OCI-M1 (cell line): ENCODE results near the gene GRIA3.
A peak's percentile ranks its signal among the peaks of the same experiment; 100 is the strongest.
"Not testable (repeated sequence)": the region's sequence is repeated elsewhere in the genome, so short reads cannot be mapped to it uniquely, and the experiment has no call there.

Experiments used
- DNase-seq: peaks from one replicate; lab custom pipeline; 2025; lab: John Stamatoyannopoulos, UW

Gene GRIA3

GRCh38 chrX:123464709-123465108 is 280.6 kb downstream of the GRIA3 start:
- peak; percentile 81 for DNase-seq

DNA sequence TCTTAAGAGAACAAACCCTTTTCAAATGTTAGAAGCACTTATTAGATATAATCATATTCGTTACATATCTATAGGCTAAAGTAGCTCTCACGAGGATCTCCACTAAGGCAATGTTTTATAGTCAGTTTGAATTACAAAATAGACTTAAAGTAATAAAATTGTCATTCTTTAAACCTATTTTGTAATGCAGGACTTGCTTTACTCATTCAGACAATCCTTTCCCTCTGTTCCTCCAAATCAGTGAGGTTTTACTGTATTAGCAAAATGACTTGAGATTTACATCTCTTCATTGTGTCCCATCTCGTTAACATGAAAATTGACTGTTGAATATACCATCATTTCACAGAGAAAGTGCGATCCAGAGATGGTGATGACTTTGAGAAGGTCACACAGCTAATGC is 284.4 kb downstream of the GRIA3 start:
- no peak for DNase-seq

DNA sequence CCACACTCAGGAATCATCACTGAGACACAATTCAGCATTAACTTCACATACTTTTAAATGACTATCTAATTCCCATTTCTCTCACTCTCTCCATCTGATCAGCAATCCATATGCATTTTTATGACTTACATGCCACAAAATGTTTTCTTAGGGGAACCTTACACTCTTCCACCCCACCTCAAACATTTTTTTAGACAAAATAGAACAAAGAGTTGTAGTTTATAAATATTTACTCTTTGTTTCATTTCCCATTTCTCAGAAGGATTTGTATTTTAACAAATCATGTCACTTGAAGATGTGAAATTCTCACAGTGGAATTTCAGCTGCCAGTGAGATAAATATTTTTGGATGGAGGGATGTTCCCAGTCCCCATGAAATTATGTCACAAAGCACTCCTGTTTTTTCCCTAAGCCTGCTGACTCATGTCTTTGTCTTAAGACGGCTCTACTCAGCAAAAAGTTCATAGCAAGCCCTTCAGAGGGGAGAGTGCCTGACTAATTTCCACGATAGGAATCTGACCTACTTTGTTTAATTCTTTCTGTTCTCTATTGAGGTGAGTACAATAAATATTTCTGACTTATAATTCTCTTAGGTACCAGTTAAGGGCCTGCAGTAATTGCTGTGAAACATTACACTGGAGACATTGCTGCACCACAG is 291.1 kb downstream of the GRIA3 start:
- no peak for DNase-seq

DNA sequence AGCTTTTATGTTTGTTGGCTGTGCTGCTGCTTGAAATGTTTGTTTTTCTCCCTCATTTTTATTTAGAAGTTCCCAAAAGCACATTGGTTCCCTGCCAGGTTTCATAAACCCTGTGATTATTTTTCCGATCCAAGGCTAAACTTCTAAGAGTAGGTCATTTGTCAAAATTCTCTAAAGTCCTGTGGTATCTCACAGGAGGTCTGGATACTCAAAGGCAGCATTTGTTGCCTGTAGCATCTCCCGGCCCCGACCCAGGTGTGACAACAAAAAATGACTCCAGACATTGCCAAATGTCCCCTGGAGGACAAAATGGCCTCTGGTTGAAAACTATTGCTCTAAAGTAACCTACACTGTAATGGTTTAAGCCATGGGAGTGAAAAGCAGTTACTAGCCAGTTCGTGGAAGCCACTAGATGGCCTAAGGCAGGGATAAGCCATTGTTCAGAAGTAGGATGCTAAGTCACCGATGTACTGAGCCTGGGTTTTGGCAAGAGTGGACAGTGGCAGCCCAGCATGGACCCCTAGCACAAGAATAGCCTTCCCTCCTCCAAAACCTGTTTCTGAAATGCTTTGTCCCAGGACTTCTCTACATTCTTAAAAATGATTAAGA is 292.6 kb downstream of the GRIA3 start:
- no peak for DNase-seq

- DNase-seq = peak; percentile 33
Measured at GRCh38 chrX:123477673-123478072, 293.6 kb downstream of the GRIA3 start.

DNA sequence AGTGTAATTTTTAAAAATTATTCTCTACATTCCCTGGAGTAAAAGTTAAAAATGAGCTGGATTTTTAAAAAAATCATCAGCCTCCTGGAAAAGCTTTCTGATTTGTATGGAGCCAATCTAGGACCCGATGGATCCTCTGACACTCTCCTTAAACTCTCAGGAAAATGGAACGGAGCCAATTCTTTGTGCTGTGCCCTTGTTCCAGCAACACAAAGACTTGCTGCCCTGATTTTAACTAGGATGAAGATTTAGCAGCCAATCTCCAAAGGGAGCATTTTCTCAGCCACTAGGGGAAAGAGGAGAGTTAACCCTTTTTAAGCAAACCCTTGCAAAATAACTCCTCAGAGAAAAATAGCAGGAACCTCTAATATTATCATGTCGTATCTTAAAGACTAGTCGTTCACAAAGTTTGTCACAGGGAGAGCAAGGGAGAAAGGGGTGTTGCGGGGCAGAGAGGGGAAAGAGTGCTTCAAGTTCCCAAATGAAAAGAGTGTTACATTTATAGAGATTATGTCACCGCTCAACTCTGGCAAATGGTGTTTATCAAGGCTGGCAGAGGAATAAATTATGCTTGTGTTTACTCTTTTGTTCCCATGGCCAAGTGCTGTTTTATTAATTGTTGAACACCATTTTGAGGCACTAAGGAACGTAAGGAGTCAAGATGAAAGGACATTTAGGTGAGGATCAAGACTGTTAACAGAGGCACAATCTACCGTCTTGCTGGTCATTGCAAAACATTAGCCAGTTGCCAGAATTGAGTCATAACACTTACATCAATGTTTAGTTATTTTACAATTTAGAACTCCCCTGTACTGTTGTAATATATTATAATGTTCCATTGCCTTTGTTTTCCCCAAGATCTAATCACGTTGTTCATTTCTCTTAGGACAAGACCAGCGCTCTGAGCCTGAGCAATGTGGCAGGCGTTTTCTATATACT is 298.1 kb downstream of the GRIA3 start:
- no peak for DNase-seq

DNA sequence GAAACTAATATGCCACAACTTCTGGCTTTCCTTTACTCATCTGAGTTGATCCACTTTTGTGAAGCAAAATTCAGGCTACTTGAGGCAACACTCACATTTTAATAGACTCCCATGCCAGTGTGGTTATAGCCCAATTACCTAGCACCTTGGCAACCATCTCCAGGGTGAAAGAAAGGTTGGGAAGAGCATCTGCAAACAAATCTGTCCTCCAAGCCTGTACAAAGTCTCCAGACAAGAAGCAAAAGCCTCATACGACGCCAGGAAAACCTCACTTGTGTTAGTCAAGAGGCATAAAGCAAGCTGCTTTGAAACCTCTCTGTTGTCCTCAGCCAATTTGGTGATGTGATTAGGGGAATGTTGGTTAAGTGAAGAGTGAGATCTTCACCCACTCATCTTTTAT is 302.2 kb downstream of the GRIA3 start:
- DNase-seq = no peak

DNA sequence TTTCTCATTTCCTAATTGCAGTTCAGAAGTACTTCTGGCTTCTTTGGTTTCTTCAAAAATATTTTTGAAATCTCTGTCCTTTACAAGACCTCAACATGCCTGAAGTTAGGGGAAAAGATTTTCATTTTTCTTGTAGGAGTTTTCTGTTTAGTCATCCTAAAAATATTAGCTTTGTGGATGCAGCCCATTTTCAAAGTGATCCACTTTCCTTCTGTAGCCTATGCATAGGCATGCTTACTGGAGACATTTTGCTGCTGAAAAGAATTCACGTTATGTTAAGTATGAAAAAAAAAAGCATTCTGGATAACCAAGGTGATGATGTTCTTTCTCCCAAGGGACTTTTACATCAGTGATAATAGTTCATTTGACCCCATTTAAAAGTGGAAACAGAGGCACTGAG is 303.2 kb downstream of the GRIA3 start:
- no peak for DNase-seq

GRCh38 chrX:123487669-123488068 is 303.6 kb downstream of the GRIA3 start:
- no peak for DNase-seq

GRCh38 chrX:123489011-123489410 is 304.9 kb downstream of the GRIA3 start:
- DNase-seq = no peak

- DNase-seq = no peak
Measured at GRCh38 chrX:123493857-123494256, 309.8 kb downstream of the GRIA3 start.

DNA sequence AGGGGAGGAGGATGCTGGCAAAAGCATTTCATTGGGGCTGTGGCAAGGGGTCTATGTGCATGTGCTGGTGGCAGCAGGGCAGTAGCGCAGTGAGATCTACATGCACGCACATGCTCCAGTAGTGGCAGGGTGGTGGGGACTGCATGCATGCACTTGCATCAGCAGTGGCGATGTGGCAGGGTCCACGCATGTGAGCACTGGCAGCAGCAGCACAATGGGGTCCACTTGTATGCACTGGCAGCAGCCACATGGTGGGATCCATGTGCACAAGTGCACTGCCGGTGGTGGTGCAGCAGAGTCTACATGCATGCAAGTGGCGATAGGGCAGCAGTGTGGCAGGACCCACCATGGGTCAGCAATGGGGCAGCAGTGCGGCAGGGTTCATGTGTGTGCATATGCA is 315.7 kb downstream of the GRIA3 start:
- DNase-seq = no peak

GRCh38 chrX:123504047-123504446 is 320.0 kb downstream of the GRIA3 start:
- no peak for DNase-seq

DNA sequence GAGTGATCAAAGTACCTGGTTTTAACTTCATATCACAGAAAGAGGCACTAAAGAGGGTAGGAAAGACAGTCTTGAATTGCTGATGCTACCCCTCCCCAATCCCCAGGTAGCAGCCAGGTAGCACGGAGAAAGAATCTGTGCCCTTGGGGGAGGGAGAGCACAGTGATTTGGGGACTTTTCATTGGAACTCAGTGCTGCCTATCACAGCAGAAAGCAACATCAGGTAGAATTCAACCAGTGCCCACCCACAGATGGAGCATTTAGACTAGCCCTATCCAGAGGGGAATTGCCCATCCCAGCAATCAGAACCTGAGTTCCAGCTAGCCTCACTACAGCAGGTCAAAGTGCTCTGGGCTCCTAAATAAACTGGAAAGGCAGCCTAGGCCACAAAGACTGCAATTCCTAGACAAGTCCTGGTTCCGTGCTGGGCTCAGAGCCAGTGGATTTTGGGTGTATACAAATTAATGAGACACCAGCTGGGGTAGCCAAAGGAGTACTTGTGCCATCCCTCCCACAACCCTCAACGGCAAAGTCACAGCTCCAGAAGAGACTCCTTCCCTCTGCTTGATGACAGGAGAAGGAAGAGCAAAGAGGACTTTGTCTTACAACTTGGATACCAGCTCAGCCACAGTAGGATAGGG is 320.7 kb downstream of the GRIA3 start:
- no peak for DNase-seq

GRCh38 chrX:123513585-123514278 is 329.7 kb downstream of the GRIA3 start:
- DNase-seq = no peak

DNA sequence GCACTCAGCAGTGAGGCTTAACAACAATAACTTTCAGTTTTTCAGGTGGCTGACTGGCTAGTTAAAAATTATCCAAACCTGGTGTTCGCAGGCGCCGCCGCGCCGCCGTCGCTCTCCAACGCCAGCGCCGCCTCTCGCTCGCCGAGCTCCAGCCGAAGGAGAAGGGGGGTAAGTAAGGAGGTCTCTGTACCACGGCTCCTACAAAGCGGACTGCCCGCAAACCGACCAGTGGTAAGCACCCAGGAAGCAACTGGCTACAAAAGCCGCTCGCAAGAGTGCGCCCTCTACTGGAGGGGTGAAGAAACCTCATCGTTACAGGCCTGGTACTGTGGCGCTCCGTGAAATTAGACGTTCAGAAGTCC is 330.2 kb downstream of the GRIA3 start:
- DNase-seq = not testable (repeated sequence)

GRCh38 chrX:123518791-123519190 is 334.7 kb downstream of the GRIA3 start:
- DNase-seq = no peak

GRCh38 chrX:123525123-123525725 is 341.1 kb downstream of the GRIA3 start:
- peak; percentile 8 for DNase-seq

GRCh38 chrX:123530726-123531125 is 346.6 kb downstream of the GRIA3 start:
- peak; percentile 63 for DNase-seq
